Erythroblast (primary cell): ENCODE results near the gene ZRANB1.

Experiments
- GATA1 ChIP-seq: IDR thresholded peaks from 2 replicates; pipeline ENCODE4 v1.6.1; 2011; ENCODE audit warnings: low read depth, mild to moderate bottlenecking, control low read depth, low read length, moderate library complexity
- POLR2A ChIP-seq: IDR thresholded peaks from 2 replicates; pipeline ENCODE4 v1.6.1; 2011; ENCODE audit warnings: mild to moderate bottlenecking, low read length

DNA sequence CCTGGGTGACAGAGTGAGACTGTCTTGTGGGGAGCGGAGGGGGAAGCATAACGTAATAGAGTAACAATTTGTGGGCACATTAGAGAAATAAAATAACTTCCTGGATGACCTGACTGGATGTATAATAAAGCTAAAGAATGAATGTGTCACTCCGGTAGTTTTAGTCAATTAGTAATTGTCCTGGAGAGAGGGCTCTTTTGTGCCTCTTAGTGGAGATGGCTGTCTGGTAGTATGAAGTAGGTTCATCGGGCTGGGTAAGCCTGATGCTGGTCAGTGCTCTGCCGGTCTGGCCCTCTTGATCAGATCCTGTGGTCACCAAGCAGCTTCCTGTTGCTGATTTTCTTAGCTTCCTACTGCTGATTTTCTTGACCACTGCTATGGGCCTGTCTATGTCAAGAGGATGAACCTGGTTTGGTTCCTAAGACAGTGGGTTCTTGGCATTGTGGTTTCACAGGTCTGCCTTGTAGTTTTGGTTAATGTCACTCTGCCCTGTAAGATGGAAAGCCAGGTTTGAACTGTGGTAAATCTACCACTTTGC lies 34.1 kb downstream of the ZRANB1 start:
- TF ChIP-seq POLR2A (no peak), GATA1 (no peak)
